Kidney (tissue), 14 donors: ENCODE results near the gene GNAS. TPM values are rescaled to one million over a fixed set of nuclear protein-coding genes. Genes with fewer than 3 reads are reported as not detected.

Experiments used
- DNase-seq, 5 donors: peaks; one replicate each; pipeline ENCODE4 v3.0.0-alpha.2; 2013 to 2020
- FAIRE-seq: peaks from 2 replicates; lab custom pipeline; 2012; peaks lifted over from hg19 to GRCh38; lab: Jason Lieb, UNC
- H3K27ac ChIP-seq, 2 donors: one replicate each; pipeline ENCODE4 v1.7.0; 2013; ENCODE audit warnings: low read depth in 2 of 2, low read length in 2 of 2, inconsistent platforms in 1 of 2
- H3K27me3 ChIP-seq: one replicate; pipeline ENCODE4 v1.7.1; 2013; ENCODE audit warnings: low read length, inconsistent platforms; ENCODE audit not compliant: control insufficient read depth, insufficient read depth
- H3K36me3 ChIP-seq, 3 donors: one replicate each; pipeline versions ENCODE4 v1.7.0 to v1.7.1; 2013; ENCODE audit warnings: low read length in 3 of 3, control low read depth in 1 of 3, inconsistent platforms in 1 of 3; ENCODE audit not compliant: insufficient read depth in 3 of 3, control insufficient read depth in 2 of 3
- H3K4me1 ChIP-seq, 3 donors: one replicate each; pipeline versions ENCODE4 v1.7.0 to v1.7.1; 2013; ENCODE audit warnings: low read length in 3 of 3, inconsistent platforms in 1 of 3, low read depth in 1 of 3; ENCODE audit not compliant: control insufficient read depth in 2 of 3, insufficient read depth in 2 of 3
- H3K4me3 ChIP-seq, 3 donors: one replicate each; pipeline versions ENCODE4 v1.7.0 to v1.8.1; 2013; ENCODE audit warnings: low read length in 3 of 3, control low read depth in 1 of 3, inconsistent platforms in 1 of 3
- H3K9ac ChIP-seq, 3 donors: one replicate each; pipeline versions ENCODE4 v1.7.0 to v1.7.1; 2013; ENCODE audit warnings: low read length in 3 of 3, control low read depth in 1 of 3, inconsistent platforms in 1 of 3
- H3K9me3 ChIP-seq, 3 donors: one replicate each; pipeline versions ENCODE4 v1.7.0 to v1.7.1; 2013; ENCODE audit warnings: low read length in 3 of 3, control low read depth in 1 of 3, inconsistent platforms in 1 of 3; ENCODE audit not compliant: control insufficient read depth in 2 of 3, insufficient read depth in 1 of 3
- intact Hi-C: fragments of 100-400 bp; cut with DNase I; formaldehyde crosslinking; loops from one replicate; pipeline ENCODE4 v1.11.1; 2022
- polyA plus RNA-seq: library from polyadenylated mRNA; stranded (reverse); fragments of 350-450 nt; fragmentation: Illumina TruSeq; extraction: RNeasy Lipid Tissue Mini Kit (QIAGEN cat#74804); gene quantifications from one replicate; pipeline ENCODE4 v1.2.3, GENCODE V29; 2014; ENCODE audit warnings: low read depth, low replicate concordance; ENCODE audit not compliant: insufficient read depth
- total RNA-seq: library from RNA; stranded (reverse); fragmentation: NEBNext Ultra II Directional; extraction: Animal tissue kit (Norgen Biotek cat#: 25700); gene quantifications from one replicate; pipeline ENCODE4 v1.2.1, GENCODE V29; 2021
- TF ChIP-seq, protein P1 (sequence below): IDR thresholded peaks from 3 replicates; pipeline ENCODE4 v1.5.1; 2012; ENCODE audit warnings: mild to moderate bottlenecking, moderate library complexity, borderline replicate concordance; ENCODE audit not compliant: insufficient read depth; ENCODE audit errors: extremely low read depth
- donor health status: control.
- donor health status: control.
- donor health status: control.
- donor health status: control.
- donor health status: control.
- donor health status: DM: yes; HTN: yes; CAD: no.
- donor health status: Normal renal cell carcinoma (clear cell type).

GNAS gene
- total and polyA plus RNA-seq, 2 donors from 2014 or later = 792 to 867 TPM

DNA sequence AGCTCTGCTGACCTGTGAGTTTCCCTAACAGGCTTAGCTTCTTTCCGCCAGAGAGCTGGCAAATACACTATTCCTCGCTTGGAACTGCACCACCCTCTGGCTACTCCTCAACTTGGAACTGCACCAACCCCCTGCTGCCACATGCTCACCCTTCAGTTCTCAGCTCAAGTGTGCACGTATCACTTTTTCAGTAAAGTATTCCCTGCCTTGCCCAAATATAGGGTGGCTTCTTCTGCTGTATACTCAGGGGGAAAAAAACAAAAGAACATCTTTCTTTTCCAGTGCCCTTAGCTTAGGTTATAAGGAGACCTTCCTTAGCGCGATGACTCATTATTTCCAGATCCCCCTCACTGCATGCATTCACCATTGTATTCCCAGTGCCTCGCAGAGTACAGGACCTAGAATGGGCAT lies 23.0 kb upstream of the GNAS start:
- DNase-seq = no peak
- intact Hi-C loops = no loop called here
- FAIRE-seq = no peak
- Histone ChIP-seq H3K4me3 (no peak overlapping the region), H3K4me1 (no peaks in the 10 kb centered on the region), H3K9me3 (no peaks in the 10 kb centered on the region), H3K36me3 (no peaks in the 10 kb centered on the region), H3K9ac (no peak overlapping the region), H3K27me3 (no peaks in the 10 kb centered on the region), H3K27ac (no peak overlapping the region)
- TF ChIP-seq, protein P1, sequence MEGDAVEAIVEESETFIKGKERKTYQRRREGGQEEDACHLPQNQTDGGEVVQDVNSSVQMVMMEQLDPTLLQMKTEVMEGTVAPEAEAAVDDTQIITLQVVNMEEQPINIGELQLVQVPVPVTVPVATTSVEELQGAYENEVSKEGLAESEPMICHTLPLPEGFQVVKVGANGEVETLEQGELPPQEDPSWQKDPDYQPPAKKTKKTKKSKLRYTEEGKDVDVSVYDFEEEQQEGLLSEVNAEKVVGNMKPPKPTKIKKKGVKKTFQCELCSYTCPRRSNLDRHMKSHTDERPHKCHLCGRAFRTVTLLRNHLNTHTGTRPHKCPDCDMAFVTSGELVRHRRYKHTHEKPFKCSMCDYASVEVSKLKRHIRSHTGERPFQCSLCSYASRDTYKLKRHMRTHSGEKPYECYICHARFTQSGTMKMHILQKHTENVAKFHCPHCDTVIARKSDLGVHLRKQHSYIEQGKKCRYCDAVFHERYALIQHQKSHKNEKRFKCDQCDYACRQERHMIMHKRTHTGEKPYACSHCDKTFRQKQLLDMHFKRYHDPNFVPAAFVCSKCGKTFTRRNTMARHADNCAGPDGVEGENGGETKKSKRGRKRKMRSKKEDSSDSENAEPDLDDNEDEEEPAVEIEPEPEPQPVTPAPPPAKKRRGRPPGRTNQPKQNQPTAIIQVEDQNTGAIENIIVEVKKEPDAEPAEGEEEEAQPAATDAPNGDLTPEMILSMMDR = no peak

DNA sequence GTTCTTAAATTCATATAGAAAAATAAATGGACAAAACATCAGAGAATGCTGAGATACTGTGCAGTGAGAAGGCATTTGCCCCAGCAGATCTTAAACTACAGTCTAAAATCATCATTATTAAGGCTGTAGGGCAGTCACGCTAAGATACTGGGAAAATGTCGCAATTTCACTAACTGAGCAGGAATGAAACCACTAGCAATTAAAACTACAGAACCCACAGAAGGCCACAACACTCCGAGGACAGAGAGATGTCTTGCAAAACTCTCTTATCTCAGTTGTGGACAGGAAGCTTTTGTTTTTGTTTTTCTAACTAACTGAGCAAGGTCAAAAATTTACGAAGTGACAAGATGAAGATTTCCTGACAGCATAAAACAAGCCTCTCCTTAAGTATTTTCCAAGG lies 20.1 kb upstream of the GNAS start:
- no peak for FAIRE-seq
- H3K4me1 ChIP-seq = no peaks in the 10 kb centered on the region
- H3K9me3 ChIP-seq = no peaks in the 10 kb centered on the region
- no peaks in the 10 kb centered on the region for H3K36me3 ChIP-seq
- DNase-seq = no peak
- no peak overlapping the region for H3K27ac ChIP-seq
- H3K9ac ChIP-seq = no peak overlapping the region
- intact Hi-C loops = no loop called here
- no peak overlapping the region for H3K4me3 ChIP-seq
- TF ChIP-seq, protein P1 = no peak
- H3K27me3 ChIP-seq = no peaks in the 10 kb centered on the region

DNA sequence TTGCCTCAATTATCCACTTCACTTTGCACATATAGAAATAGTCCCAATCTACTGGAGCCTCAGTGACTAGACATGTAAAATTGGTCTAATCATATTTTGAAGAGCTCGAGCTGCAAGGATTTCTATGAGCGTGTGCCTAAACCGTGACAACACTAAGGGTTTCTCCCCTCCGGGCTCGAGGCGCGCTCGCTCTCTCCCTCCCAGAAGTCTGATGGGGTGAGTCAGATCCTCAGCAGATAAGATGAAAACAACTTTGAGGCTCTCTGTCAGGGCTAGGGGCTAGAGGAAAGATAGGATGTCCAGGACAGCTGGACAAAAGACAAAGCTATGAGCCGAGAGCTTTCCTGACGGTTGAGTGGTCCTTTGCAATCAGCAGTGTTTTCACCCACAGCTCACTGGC lies 18.6 kb upstream of the GNAS start:
- intact Hi-C loops = no loop called here
- TF ChIP-seq, protein P1 = no peak
- H3K27me3 ChIP-seq = no peaks in the 10 kb centered on the region

DNA sequence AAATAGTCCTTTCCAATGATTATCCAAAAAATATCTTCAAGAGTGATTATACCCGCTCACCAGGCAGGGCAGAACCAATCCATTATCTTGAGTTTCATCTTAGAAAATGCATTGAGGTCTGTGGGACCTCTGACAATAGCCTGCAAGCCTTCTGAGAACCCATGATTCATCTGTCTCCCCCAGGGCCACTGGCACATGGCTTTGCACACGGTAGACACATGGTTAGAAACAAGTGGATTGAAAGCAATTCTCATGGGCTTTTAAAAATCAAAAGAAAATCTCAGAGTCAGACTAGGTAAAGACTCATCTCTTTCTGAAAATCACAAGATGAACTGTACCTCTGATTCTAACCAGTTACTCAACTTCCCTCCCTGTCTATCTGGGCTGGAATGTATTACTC lies 17.3 kb upstream of the GNAS start:
- intact Hi-C loops = no loop called here
- Histone ChIP-seq H3K9me3 (no peaks in the 10 kb centered on the region), H3K36me3 (no peaks in the 10 kb centered on the region), H3K4me1 (peaks cover 0 to 3% (median 0%) of the 10 kb centered on the region in 3 donors), H3K4me3 (no peak overlapping the region), H3K27ac (no peak overlapping the region), H3K27me3 (no peaks in the 10 kb centered on the region), H3K9ac (no peak overlapping the region)
- TF ChIP-seq, protein P1 = no peak
- DNase-seq = no peak
- FAIRE-seq = no peak

More for the DNA sequence above, 18.6 kb upstream of the GNAS start:
- FAIRE-seq = no peak
- Histone ChIP-seq H3K4me3 (no peak overlapping the region), H3K27ac (no peak overlapping the region), H3K9ac (no peak overlapping the region), H3K36me3 (no peaks in the 10 kb centered on the region), H3K4me1 (no peaks in the 10 kb centered on the region), H3K9me3 (no peaks in the 10 kb centered on the region)
- DNase-seq = no peak
